Spinal cord (tissue), 10 donors: Measurements from ENCODE around the gene CPXM2. TPM values are rescaled to one million over a fixed set of nuclear protein-coding genes. Genes with fewer than 3 reads are reported as not detected.

Experiments
- DNase-seq, 6 donors: peaks; one replicate each; pipeline versions ENCODE4 v3.0.0 to v3.0.0-alpha.2; 2013 to 2015; ENCODE audit warnings: low spot score in 6 of 6, low read depth in 4 of 6
- H3K27ac ChIP-seq: one replicate; pipeline ENCODE4 v1.5.1; 2013; ENCODE audit warnings: low read depth, low read length, control low read depth
- H3K27me3 ChIP-seq: one replicate; pipeline ENCODE4 v1.6.1; 2013; ENCODE audit warnings: low read length; ENCODE audit not compliant: control insufficient read depth, insufficient read depth
- H3K36me3 ChIP-seq: one replicate; pipeline ENCODE4 v1.6.1; 2013; ENCODE audit warnings: low read length; ENCODE audit not compliant: control insufficient read depth, insufficient read depth
- H3K4me1 ChIP-seq: one replicate; pipeline ENCODE4 v1.6.1; 2013; ENCODE audit warnings: low read length; ENCODE audit not compliant: control insufficient read depth, insufficient read depth
- H3K4me3 ChIP-seq: one replicate; pipeline ENCODE4 v1.5.1; 2013; ENCODE audit warnings: low read depth, low read length, control low read depth
- H3K9me3 ChIP-seq: one replicate; pipeline ENCODE4 v1.6.1; 2013; ENCODE audit warnings: low read length; ENCODE audit not compliant: control insufficient read depth, insufficient read depth
- WGBS: methylation state at CpG from one replicate; pipeline ENCODE4 v1.1.5; 2013; ENCODE audit warnings: missing lambda C conversion rate; ENCODE audit not compliant: insufficient coverage; 5-methylcytosine and 5-hydroxymethylcytosine counted together
- polyA plus RNA-seq, 2 donors: library from polyadenylated mRNA; unstranded; fragments of 120-200 nt; gene quantifications; one replicate each; pipeline ENCODE4 v1.2.1, GENCODE V29; 2013; ENCODE audit not compliant: insufficient read length in 2 of 2
- total RNA-seq, 2 donors: library from RNA; depleted of rRNA in 1 of 2; stranded (reverse); fragments of 120-200 nt in 1 of 2; fragments of >200 nt in 1 of 2; gene quantifications; one replicate each; pipeline versions ENCODE4 v1.2.3 to v1.2.4, GENCODE V29; 2013 to 2014
- donor health status: healthy.

Gene CPXM2
- total and polyA plus RNA-seq, 4 donors, result 12.7 to 29.3 (median 25.0) TPM

GRCh38 chr10:123857616-123858015 lies 34.0 kb downstream of the CPXM2 start:
- WGBS, result 90% methylated on average over 14 of the region's 19 CpGs
- H3K36me3 ChIP-seq, result peaks cover 3% of the 10 kb centered on the region
- DNase-seq, result no peak
- H3K4me1 ChIP-seq, result peaks cover 16% of the 10 kb centered on the region
- H3K27ac ChIP-seq, result no peak overlapping the region
- H3K4me3 ChIP-seq, result no peak overlapping the region
- H3K27me3 ChIP-seq, result no peaks in the 10 kb centered on the region
- H3K9me3 ChIP-seq, result no peaks in the 10 kb centered on the region

DNA sequence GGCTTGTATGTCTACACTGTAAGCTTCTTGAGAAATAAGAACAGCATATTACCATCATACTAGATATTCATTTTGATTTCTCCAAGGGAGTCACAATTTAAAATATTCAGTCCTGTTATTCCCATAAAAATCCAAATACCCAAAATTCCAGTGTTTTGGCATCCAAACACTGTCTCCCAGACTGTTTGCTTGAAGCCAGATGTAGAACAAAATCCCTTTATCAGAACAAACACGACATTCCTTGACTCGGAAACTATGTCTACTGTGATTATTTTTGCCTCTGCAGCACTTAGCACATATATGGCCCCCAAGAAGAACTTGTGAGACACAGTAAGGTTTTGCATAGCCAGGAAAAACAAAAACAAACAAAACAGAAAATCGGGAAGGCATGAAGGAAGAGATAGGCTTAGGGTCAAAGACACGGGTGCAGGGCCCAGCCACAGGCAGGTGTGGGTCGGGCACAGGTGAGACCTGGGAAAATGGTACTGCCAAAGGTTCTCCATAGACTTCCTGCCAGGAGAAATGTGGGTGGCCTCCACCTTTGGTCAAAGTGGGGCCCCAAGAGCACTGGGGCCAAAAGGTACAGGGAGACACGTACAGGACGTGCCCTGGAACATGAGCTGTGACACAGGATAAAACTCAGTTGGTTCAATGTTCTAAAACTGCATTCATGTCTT lies 36.5 kb downstream of the CPXM2 start:
- Histone ChIP-seq H3K36me3 (no peaks in the 10 kb centered on the region), H3K4me1 (peaks cover 16% of the 10 kb centered on the region), H3K9me3 (no peaks in the 10 kb centered on the region), H3K4me3 (no peak overlapping the region), H3K27ac (no peak overlapping the region), H3K27me3 (no peaks in the 10 kb centered on the region)
- DNase-seq, result no peak
- WGBS, result 91% methylated on average over 6 of the region's 7 CpGs

GRCh38 chr10:123854498-123854897 lies 37.1 kb downstream of the CPXM2 start:
- Histone ChIP-seq H3K27me3 (no peaks in the 10 kb centered on the region), H3K4me1 (peaks cover 14% of the 10 kb centered on the region), H3K9me3 (no peaks in the 10 kb centered on the region), H3K27ac (no peak overlapping the region), H3K4me3 (no peak overlapping the region), H3K36me3 (no peaks in the 10 kb centered on the region)
- no peak for DNase-seq
- WGBS, result 99% methylated on average over 5 of the region's 7 CpGs

DNA sequence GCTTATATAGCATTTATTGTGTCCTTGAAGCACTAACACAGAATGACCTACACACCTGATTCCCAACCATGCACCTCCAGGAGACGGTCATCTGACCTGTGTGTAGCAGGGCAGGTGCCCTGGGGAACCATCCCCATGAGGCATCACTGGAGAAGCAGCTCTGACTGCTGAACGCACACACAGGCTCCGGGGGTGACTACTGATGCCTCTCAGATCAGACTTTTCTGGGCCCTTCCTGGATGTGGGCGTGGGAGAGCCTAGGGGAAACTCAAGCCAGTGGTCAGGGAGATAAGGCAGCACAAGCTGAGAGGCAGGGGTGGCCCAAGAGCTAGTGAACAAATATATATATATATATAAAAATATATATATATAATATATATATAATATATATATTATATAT lies 37.6 kb downstream of the CPXM2 start:
- Histone ChIP-seq H3K27me3 (no peaks in the 10 kb centered on the region), H3K36me3 (no peaks in the 10 kb centered on the region), H3K27ac (no peak overlapping the region), H3K4me3 (no peak overlapping the region), H3K9me3 (no peaks in the 10 kb centered on the region), H3K4me1 (peaks cover 10% of the 10 kb centered on the region)
- 87% methylated on average over 3 of the region's 4 CpGs for WGBS
- DNase-seq, result no peak

GRCh38 chr10:123852411-123852951 lies 39.1 kb downstream of the CPXM2 start:
- no peak for DNase-seq
- H3K27ac ChIP-seq, result no peak overlapping the region
- H3K27me3 ChIP-seq, result no peaks in the 10 kb centered on the region
- no peak overlapping the region for H3K4me3 ChIP-seq
- no peaks in the 10 kb centered on the region for H3K4me1 ChIP-seq
- no peaks in the 10 kb centered on the region for H3K9me3 ChIP-seq
- H3K36me3 ChIP-seq, result no peaks in the 10 kb centered on the region
- WGBS, result 90% methylated on average over 5 of the region's 7 CpGs

DNA sequence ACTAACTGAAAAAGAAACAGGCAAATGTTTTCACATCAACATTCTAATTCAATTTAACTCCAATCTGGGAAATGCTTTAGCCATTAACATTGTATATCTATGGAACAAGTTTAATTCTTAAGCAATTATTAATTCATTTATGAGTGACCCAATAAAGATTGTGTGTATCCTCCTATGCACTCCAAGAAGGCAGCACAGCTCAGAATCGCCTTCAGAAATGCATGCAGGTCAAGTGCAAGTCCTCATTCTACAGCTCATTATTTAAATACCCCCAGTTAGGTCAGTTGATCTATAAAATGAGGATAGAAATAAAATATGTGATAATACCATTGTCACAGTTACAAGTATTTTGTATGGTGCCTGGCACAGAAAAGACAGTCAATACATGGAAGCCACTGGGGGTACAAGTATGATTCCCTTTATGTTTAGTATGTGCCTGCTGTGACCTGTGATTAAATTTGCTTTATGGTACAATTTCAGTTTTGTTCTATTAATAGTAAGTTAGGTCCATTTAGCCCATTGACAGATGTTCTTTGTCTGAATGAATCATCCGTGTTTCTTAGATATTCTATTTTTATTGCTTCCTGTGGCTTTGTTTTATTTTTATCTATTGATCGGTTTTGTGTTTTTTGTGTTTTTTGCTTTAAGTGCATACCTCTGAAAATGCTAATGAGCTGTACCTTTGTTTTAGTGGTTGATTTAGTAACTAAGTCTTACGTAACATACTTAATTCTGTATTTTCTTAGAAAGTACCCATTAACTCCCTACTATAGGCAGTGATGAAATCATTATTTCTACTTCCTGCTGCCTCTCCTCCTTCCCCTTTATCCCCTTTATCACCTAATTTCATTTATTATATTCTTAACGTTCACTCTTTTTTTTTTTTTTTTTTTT lies 42.8 kb downstream of the CPXM2 start:
- no peak for DNase-seq
- Histone ChIP-seq H3K9me3 (no peaks in the 10 kb centered on the region), H3K27ac (no peak overlapping the region), H3K36me3 (no peaks in the 10 kb centered on the region), H3K4me3 (no peak overlapping the region), H3K4me1 (no peaks in the 10 kb centered on the region), H3K27me3 (no peaks in the 10 kb centered on the region)
- WGBS, result no CpG with 5 or more reads among the region's 5 CpGs

DNA sequence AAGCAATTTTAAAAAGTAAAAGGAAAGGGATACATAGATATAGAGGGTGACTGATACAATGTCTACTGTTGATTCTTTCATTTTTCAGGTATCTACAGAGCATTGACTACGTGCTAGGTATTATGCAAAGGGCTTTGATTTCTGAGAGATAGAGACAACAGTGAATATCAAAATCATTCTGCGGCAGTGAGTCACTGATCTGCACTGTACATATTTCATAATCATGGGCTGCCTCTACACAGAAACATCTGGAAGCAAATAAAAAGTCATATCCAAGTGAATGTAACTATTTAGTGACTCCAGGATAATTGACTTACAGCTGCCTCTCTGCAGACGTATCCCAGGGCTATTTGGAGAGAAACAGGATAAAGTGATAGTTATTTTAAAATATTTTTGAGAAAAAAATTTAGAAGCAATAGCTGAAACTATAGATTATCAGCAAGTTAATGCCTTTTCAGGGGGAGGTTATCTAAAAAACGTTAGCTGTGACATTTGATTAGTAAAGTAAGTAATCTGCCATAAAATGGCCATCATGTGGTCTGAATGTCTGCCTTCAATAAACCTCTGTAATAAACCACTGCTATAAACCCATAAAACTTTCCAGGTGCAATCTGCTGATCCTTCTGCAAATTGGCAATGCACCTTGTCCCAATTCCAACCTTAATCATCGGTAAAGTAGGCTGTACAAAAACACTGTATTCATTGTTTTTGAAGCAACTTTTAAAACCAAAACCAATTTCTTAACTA lies 43.7 kb downstream of the CPXM2 start:
- H3K36me3 ChIP-seq, result no peaks in the 10 kb centered on the region

GRCh38 chr10:123843835-123844234 lies 47.8 kb downstream of the CPXM2 start:
- no peaks in the 10 kb centered on the region for H3K36me3 ChIP-seq
- H3K27me3 ChIP-seq, result no peaks in the 10 kb centered on the region
- DNase-seq, result no peak
- H3K4me1 ChIP-seq, result no peaks in the 10 kb centered on the region
- H3K4me3 ChIP-seq, result no peak overlapping the region
- H3K27ac ChIP-seq, result no peak overlapping the region
- WGBS, result no CpG with 5 or more reads among the region's 4 CpGs
- no peaks in the 10 kb centered on the region for H3K9me3 ChIP-seq

More for the DNA sequence above, 43.7 kb downstream of the CPXM2 start:
- Histone ChIP-seq H3K27ac (no peak overlapping the region), H3K4me1 (no peaks in the 10 kb centered on the region), H3K9me3 (no peaks in the 10 kb centered on the region), H3K27me3 (no peaks in the 10 kb centered on the region), H3K4me3 (no peak overlapping the region)
- no CpG with 5 or more reads among the region's 5 CpGs for WGBS
- DNase-seq, result peak in 1 of 6 donors; percentile 66

DNA sequence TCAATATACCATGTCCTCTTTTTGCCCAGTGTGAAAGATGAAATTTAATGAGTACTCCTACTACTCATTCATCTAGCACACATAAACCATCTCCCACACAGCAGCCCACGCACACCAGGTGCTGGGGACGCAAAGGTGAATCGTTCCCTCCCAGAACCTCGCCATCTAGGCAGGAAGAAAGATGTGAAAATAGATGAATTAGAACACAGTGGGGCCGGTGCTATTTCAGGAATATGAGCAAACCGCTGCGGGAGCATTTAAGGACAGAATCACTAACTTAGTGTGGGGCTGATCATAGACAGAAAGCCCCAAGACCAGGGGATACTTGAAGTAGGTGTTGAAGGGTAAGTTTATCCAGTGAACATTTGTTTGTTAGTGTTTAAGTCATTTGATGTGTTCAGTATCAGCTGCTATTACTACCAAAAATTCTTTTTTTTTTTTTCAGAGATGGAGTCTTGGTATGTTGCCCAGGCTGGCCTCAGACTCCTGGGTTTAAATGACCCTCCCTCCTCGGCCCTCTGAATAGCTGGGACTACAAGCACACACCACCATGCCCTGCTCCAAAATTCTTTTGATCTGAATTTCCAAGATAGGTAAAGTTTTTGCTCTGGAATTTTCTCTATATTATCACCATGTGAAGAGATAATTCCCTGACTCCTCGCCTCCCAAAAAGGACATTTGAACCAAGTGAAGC lies 48.8 kb downstream of the CPXM2 start:
- no peaks in the 10 kb centered on the region for H3K36me3 ChIP-seq
- H3K27me3 ChIP-seq, result no peaks in the 10 kb centered on the region
- H3K4me1 ChIP-seq, result no peaks in the 10 kb centered on the region
- H3K4me3 ChIP-seq, result no peak overlapping the region
- 95% methylated on average over 7 of the region's 9 CpGs for WGBS
- H3K9me3 ChIP-seq, result no peaks in the 10 kb centered on the region
- peak in 1 of 6 donors; percentile 25 for DNase-seq
- no peak overlapping the region for H3K27ac ChIP-seq
